HEK293 (cell line): ENCODE results near the gene RMC1.

ENCODE experiments used
- CTCF ChIA-PET: fragments of 350-600 bp; formaldehyde crosslinking; extraction: SDS; loops from one replicate; lab custom pipeline; 2021; ENCODE audit warnings: antibody characterized with exemption; lab: Yijun Ruan, JAX
- POLR2A ChIA-PET: fragments of 300-600 bp; formaldehyde crosslinking; extraction: SDS; loops from one replicate; lab custom pipeline; 2020; ENCODE audit warnings: antibody characterized with exemption, inconsistent platforms; lab: Yijun Ruan, JAX
- H3K27ac ChIP-seq: fragments of 200-500 bp; sonication (Bioruptor generic); 2 replicates; pipeline ENCODE4 v1.5.1; 2014; ENCODE audit warnings: low read depth, low read length, control low read depth, inconsistent platforms; ENCODE audit errors: extremely low read depth
- H3K36me3 ChIP-seq, 2 experiments: fragments of 200-500 bp in 1 of 2; sonication (Bioruptor generic) in 1 of 2; 1 replicate in 1 of 2; 2 replicates in 1 of 2; pipeline ENCODE4 v1.5.1; 2014 to 2017; ENCODE audit warnings: inconsistent platforms in 2 of 2, low read length in 2 of 2; ENCODE audit not compliant: control insufficient read depth in 2 of 2, insufficient read depth in 1 of 2
- H3K4me1 ChIP-seq: fragments of 200-500 bp; sonication (Bioruptor generic); 2 replicates; pipeline ENCODE4 v1.5.1; 2014; ENCODE audit warnings: mild to moderate bottlenecking, low read length, inconsistent platforms; ENCODE audit not compliant: control insufficient read depth, insufficient read depth
- H3K4me3 ChIP-seq: 2 replicates; pipeline ENCODE4 v1.5.1; 2011; ENCODE audit warnings: low read depth, mild to moderate bottlenecking, control low read depth, low read length, moderate library complexity
- H3K9me3 ChIP-seq: fragments of 200-500 bp; sonication (Bioruptor generic); 2 replicates; pipeline ENCODE4 v1.5.1; 2014; ENCODE audit warnings: low read depth, low read length, inconsistent platforms; ENCODE audit not compliant: control insufficient read depth, insufficient read depth
- REST ChIP-seq: fragments of 450-650 bp; formaldehyde crosslinking; IDR thresholded peaks from 2 replicates; pipeline ENCODE4 v1.5.1; 2016; ENCODE audit warnings: missing biosample characterization, missing genetic modification characterization
- ZNF155 ChIP-seq: fragments of 450-650 bp; formaldehyde crosslinking; IDR thresholded peaks from 2 replicates; pipeline ENCODE4 v1.5.1; 2016; ENCODE audit warnings: missing biosample characterization, missing genetic modification characterization
- ZNF175 ChIP-seq: fragments of 450-650 bp; formaldehyde crosslinking; IDR thresholded peaks from 2 replicates; pipeline ENCODE4 v1.5.1; 2016; ENCODE audit warnings: missing biosample characterization, missing genetic modification characterization
- ZNF350 ChIP-seq: fragments of 450-650 bp; formaldehyde crosslinking; IDR thresholded peaks from 2 replicates; pipeline ENCODE4 v1.5.0; 2017; ENCODE audit warnings: missing biosample characterization, mild to moderate bottlenecking, missing genetic modification characterization
- ZNF518A ChIP-seq: fragments of 450-650 bp; formaldehyde crosslinking; conservative IDR thresholded peaks from 2 replicates; pipeline ENCODE4 v1.5.1; 2016; ENCODE audit warnings: low read depth, missing biosample characterization, missing genetic modification characterization
- ZNF660 ChIP-seq: fragments of 450-650 bp; IDR thresholded peaks from 2 replicates; pipeline ENCODE4 v1.5.1; 2018; ENCODE audit warnings: missing biosample characterization, mild to moderate bottlenecking, missing genetic modification characterization
- ZNF76 ChIP-seq: fragments of 450-650 bp; formaldehyde crosslinking; IDR thresholded peaks from 2 replicates; pipeline ENCODE4; 2016; ENCODE audit warnings: low read depth, missing biosample characterization, missing genetic modification characterization, borderline replicate concordance
- TF ChIP-seq, protein P1 (sequence below): fragments of 450-650 bp; formaldehyde crosslinking; IDR thresholded peaks from 2 replicates; pipeline ENCODE4 v1.5.1; 2016; ENCODE audit warnings: missing biosample characterization, missing genetic modification characterization
- TF ChIP-seq, protein P2 (sequence below): fragments of 450-650 bp; formaldehyde crosslinking; IDR thresholded peaks from 2 replicates; pipeline ENCODE4 v1.5.1; 2016; ENCODE audit warnings: missing biosample characterization, missing genetic modification characterization

The RMC1 gene

DNA sequence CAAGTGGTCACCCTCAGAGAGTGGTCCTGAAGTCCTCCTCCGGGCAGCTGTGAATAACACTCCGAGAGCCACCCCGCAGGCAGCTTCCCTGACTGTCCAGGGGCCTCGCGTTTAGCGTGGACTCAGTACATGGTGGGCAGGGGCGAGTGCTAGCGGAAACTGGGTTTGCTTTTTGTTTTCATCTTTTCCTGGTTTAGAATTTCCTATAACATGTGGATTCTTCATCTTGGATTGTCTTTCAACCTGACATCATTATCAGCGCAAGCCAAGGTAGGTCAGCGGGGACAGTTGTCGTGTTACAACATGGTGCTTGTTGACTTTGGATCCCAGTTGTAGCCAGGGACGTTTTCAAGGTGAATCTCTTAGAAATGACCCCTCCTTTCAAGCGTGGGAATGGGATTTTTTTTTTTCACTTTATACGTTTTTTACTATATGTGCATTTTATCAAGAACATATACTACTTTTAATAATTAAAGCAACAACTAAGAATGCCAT is 20.9 kb downstream of the RMC1 start:
- H3K27ac ChIP-seq = no peak overlapping the region
- H3K36me3 ChIP-seq = peaks cover 20 to 92% of the 10 kb centered on the region in 2 experiments
- no peaks in the 10 kb centered on the region for H3K9me3 ChIP-seq
- CTCF ChIA-PET = interaction anchor here (0.6 to 1.8 kb wide), 3 partner anchors 9 to 790 kb away, joined by 3 to 8 read pairs (median 3); no protein-coding TSS in a partner anchor
- TF ChIP-seq, protein P1, sequence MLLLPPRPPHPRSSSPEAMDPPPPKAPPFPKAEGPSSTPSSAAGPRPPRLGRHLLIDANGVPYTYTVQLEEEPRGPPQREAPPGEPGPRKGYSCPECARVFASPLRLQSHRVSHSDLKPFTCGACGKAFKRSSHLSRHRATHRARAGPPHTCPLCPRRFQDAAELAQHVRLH (tag by site-specific recombination) = no peak
- TF ChIP-seq, all 188 proteins: peak for 0
- POLR2A ChIA-PET = no interaction called here
- H3K4me3 ChIP-seq = no peak overlapping the region
- H3K4me1 ChIP-seq = no peaks in the 10 kb centered on the region

DNA sequence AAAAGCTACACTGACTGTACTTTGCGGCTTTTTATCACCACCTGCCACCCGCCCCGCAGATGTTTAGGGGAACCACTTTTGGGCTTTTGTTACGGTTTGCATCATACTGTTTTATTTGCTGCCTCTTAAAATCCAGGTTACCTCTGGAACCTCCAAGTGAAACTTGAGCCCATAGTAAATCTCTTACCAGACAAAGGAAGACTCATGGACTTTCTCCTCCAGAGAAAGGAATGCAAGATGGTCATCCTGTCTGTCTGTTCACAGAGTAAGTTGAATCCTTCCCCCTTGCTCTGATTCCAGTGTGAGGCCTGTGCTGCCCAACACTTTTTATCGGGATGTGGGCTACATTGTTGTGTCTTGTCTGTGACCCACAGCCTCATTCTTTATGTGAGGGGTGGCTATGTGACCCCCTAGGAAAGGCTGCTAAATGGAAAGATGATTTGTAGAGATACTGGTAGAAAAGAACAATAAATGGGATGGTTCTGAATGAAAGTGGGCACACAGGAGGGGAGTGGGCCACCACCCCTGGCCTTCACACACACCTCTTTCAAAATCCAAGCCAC is 23.3 kb downstream of the RMC1 start:
- Histone ChIP-seq H3K4me1 (no peaks in the 10 kb centered on the region), H3K4me3 (no peak overlapping the region), H3K36me3 (peaks cover 27 to 92% of the 10 kb centered on the region in 2 experiments), H3K27ac (no peak overlapping the region), H3K9me3 (no peaks in the 10 kb centered on the region)
- CTCF ChIA-PET = interaction anchor here (2.2 kb wide), 1 partner anchor 10 kb away, joined by 9 read pairs; no protein-coding TSS in a partner anchor
- no peak for TF ChIP-seq REST
- no peak for TF ChIP-seq ZNF76 (tag by site-specific recombination)
- TF ChIP-seq, protein P2, sequence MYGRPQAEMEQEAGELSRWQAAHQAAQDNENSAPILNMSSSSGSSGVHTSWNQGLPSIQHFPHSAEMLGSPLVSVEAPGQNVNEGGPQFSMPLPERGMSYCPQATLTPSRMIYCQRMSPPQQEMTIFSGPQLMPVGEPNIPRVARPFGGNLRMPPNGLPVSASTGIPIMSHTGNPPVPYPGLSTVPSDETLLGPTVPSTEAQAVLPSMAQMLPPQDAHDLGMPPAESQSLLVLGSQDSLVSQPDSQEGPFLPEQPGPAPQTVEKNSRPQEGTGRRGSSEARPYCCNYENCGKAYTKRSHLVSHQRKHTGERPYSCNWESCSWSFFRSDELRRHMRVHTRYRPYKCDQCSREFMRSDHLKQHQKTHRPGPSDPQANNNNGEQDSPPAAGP (tag by site-specific recombination) = no peak
- no peak for TF ChIP-seq ZNF350 (tag by site-specific recombination)
- no peak for TF ChIP-seq ZNF518A (tag by site-specific recombination)
- no peak for TF ChIP-seq ZNF175 (tag by site-specific recombination)
- no peak for TF ChIP-seq ZNF155
- TF ChIP-seq ZNF660 (tag by site-specific recombination) = no peak
- POLR2A ChIA-PET = no interaction called here
